ENCODE measurements around the gene NDUFA11. TPM values are rescaled to one million over a fixed set of nuclear protein-coding genes. Genes with fewer than 3 reads are reported as not detected.

NDUFA11 gene
- total RNA-seq, 3 donors from 2014 or later = 186 to 278 (median 186) TPM

GRCh38 chr19:5908773-5909442 is 5.3 kb upstream of the NDUFA11 start:
- Histone ChIP-seq H3K36me3 (no peaks in the 10 kb centered on the region), H3K27me3 (no peaks in the 10 kb centered on the region), H3K4me3 (no peak overlapping the region), H3K4me1 (peaks cover 0 to 5% of the 10 kb centered on the region in 2 donors), H3K9me3 (no peaks in the 10 kb centered on the region), H3K27ac (no peak overlapping the region)
- TF ChIP-seq POLR2A (IDR thresholded peaks at IDR 0.05) (no peak), POLR2AphosphoS5 (IDR thresholded peaks at IDR 0.05) (no peak), CTCF (IDR thresholded peaks at IDR 0.05) (no peak)
- intact Hi-C loops (cut with DNase I; ENCODE audit: low total_unique reads) = loop anchor here (10.0 kb wide), 1 partner anchor 104 kb away; the partner anchor contains the start of gene NRTN
- no peak for DNase-seq (ENCODE audit: low spot score in 2 of 2)

- Histone ChIP-seq H3K27ac (no peak overlapping the region), H3K4me3 (no peak overlapping the region), H3K27me3 (no peaks in the 10 kb centered on the region), H3K4me1 (peaks cover 0 to 10% of the 10 kb centered on the region in 2 donors), H3K9me3 (no peaks in the 10 kb centered on the region), H3K36me3 (no peaks in the 10 kb centered on the region)
- intact Hi-C loops (cut with DNase I; ENCODE audit: low total_unique reads) = loop anchor here (10.0 kb wide), 1 partner anchor 102 kb away; the partner anchor contains the start of gene NRTN
- no peak for TF ChIP-seq POLR2AphosphoS5 (IDR thresholded peaks at IDR 0.05)
- TF ChIP-seq CTCF (IDR thresholded peaks at IDR 0.05) = no peak
- TF ChIP-seq POLR2A (IDR thresholded peaks at IDR 0.05) = no peak
- no peak for DNase-seq (ENCODE audit: low spot score in 2 of 2)
Observed at GRCh38 chr19:5907241-5907640, 3.7 kb upstream of the NDUFA11 start.

- Histone ChIP-seq H3K4me3 (peak overlapping the region; percentile 92 to 95 (median 93)), H3K27me3 (no peaks in the 10 kb centered on the region), H3K36me3 (no peaks in the 10 kb centered on the region), H3K4me1 (peaks cover 0 to 10% of the 10 kb centered on the region in 2 donors), H3K9me3 (no peaks in the 10 kb centered on the region), H3K27ac (peak overlapping the region; percentile 93)
- DNase-seq (ENCODE audit: low spot score in 2 of 2) = no peak
- no peak for TF ChIP-seq POLR2AphosphoS5 (IDR thresholded peaks at IDR 0.05)
- TF ChIP-seq CTCF (IDR thresholded peaks at IDR 0.05) = no peak
- TF ChIP-seq POLR2A (IDR thresholded peaks at IDR 0.05) = no peak
- intact Hi-C loops (cut with DNase I; ENCODE audit: low total_unique reads) = loop anchor here (10.0 kb wide), 1 partner anchor 100 kb away; the partner anchor contains the start of gene NRTN
Observed at GRCh38 chr19:5905114-5905778, 1.7 kb upstream of the NDUFA11 start.

GRCh38 chr19:5904352-5905113 is 943 bp upstream of the NDUFA11 start, which contains the start of gene VMAC:
Gene VMAC (plus strand): TSS chr19:5904872. CDS start chr19:5904891, 19 bp downstream.
- Histone ChIP-seq H3K27ac (peak within 1 kb of the TSS; percentile 93), H3K4me3 (peak within 1 kb of the TSS; percentile 92 to 95 (median 93)), H3K9me3 (no peaks in the 10 kb centered on the region), H3K36me3 (no peaks in the 10 kb centered on the region), H3K4me1 (peaks cover 0 to 10% of the 10 kb centered on the region in 2 donors), H3K27me3 (no peaks in the 10 kb centered on the region)
- TF ChIP-seq POLR2A (IDR thresholded peaks at IDR 0.05) = no peak
- TF ChIP-seq POLR2AphosphoS5 (IDR thresholded peaks at IDR 0.05) = peak in 1 of 3 donors; percentile 13
- no peak for TF ChIP-seq CTCF (IDR thresholded peaks at IDR 0.05)
- intact Hi-C loops (cut with DNase I; ENCODE audit: low total_unique reads) = loop anchor here (10.0 kb wide), 1 partner anchor 100 kb away; the partner anchor contains the start of gene NRTN
- peak; percentile 100 for DNase-seq (ENCODE audit: low spot score in 2 of 2)

Measured in breast epithelium (tissue), 4 donors.